Limb (tissue), 2 donors: ENCODE measurements around the gene MOB1A.
"Not testable (repeated sequence)": the region's sequence is repeated elsewhere in the genome, so short reads cannot be mapped to it uniquely, and the experiment has no call there.

ENCODE experiments used
- DNase-seq, 2 donors: peaks; one replicate each; pipeline ENCODE4 v3.0.0-alpha.2; 2016; ENCODE audit errors: extremely low spot score in 2 of 2

MOB1A gene

GRCh38 chr2:74148457-74149246 is 30.0 kb downstream of the MOB1A start:
- DNase-seq: no peak

- DNase-seq: peak; percentile 74 to 90
Measured at GRCh38 chr2:74147727-74148456, 30.8 kb downstream of the MOB1A start, which contains the start of gene BOLA3. Gene BOLA3, minus strand, starts transcription at chr2:74147912. Its CDS starts 38 bp downstream, at chr2:74147874.

- no peak for DNase-seq
Measured at GRCh38 chr2:74146929-74147726, 31.6 kb downstream of the MOB1A start.

- DNase-seq: no peak
Measured at GRCh38 chr2:74142340-74142739, 36.3 kb downstream of the MOB1A start.

- no peak for DNase-seq
Measured at GRCh38 chr2:74138600-74139323, 39.9 kb downstream of the MOB1A start.

GRCh38 chr2:74137651-74138599 is 40.8 kb downstream of the MOB1A start:
- no peak for DNase-seq

GRCh38 chr2:74131901-74132300 is 46.8 kb downstream of the MOB1A start:
- DNase-seq: no peak

GRCh38 chr2:74130211-74130995 is 48.3 kb downstream of the MOB1A start:
- DNase-seq: no peak

- no peak for DNase-seq
Measured at GRCh38 chr2:74128206-74128605, 50.5 kb downstream of the MOB1A start.

GRCh38 chr2:74123955-74124354 is 54.7 kb downstream of the MOB1A start:
- DNase-seq: not testable (repeated sequence)

- DNase-seq: not testable (repeated sequence)
Measured at GRCh38 chr2:74121846-74122245, 56.8 kb downstream of the MOB1A start.

- DNase-seq: peak; percentile 85 to 89
Measured at GRCh38 chr2:74119912-74120825, 58.5 kb downstream of the MOB1A start.

- no peak for DNase-seq
Measured at GRCh38 chr2:74119339-74119738, 59.3 kb downstream of the MOB1A start.

GRCh38 chr2:74111380-74111779 is 67.3 kb downstream of the MOB1A start:
- DNase-seq: no peak

GRCh38 chr2:74110537-74110936 is 68.1 kb downstream of the MOB1A start:
- DNase-seq: no peak

- no peak for DNase-seq
Measured at GRCh38 chr2:74109551-74109950, 69.1 kb downstream of the MOB1A start.

GRCh38 chr2:74107071-74107470 is 71.6 kb downstream of the MOB1A start:
- no peak for DNase-seq

- DNase-seq: no peak
Measured at GRCh38 chr2:74105413-74105812, 73.3 kb downstream of the MOB1A start.
